ENCODE results near the gene CSF3. TPM values are rescaled to one million over a fixed set of nuclear protein-coding genes. Genes with fewer than 3 reads are reported as not detected.

CSF3 gene
- total RNA-seq, 1 experiment from 2014 or later: not detected

GRCh38 chr17:40063187-40063771 is 48.0 kb downstream of the CSF3 start (continued):
- TF ChIP-seq TCF7 (CRISPR knock-in tag; IDR thresholded peaks at IDR 0.05; ENCODE audit: low read depth) (no peak), GABPB1 (CRISPR knock-in tag; IDR thresholded peaks at IDR 0.05) (peak; percentile 23; the same call in 1 of the 2 replicates), TP53 (CRISPR knock-in tag; IDR thresholded peaks at IDR 0.05) (0 out of 2 replicates have a peak, but pooled peaks have one; percentile 23), ZNF423 (CRISPR knock-in tag; IDR thresholded peaks at IDR 0.05) (peak; percentile 55)

DNA sequence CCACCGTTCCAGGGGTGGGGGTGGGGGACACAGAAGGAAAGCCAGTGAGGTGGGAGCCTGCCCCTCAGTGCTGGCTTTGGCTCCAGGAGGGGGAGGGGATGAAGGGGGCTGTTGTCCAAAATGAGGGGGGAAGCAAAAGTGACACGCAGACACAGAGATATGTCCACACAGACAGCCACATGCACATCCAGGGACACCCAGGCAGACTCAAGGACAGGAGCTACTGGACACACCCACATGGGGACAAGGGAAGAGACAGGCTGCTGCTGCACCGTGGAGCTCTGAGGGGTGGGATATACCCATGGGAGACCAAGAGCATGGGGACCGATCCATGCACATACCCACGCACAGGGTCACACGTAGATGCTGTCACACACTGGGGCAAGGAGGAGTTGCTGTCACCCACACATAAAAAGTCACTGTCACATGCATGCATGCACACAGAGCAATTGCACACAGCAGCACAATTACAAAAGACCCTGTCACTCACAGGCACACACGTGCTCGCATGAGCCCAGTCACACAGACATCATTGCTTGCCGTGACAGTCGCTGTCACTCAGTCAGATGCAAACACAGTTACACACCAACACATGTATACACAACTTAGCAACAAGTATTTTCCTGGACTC is 48.8 kb downstream of the CSF3 start:
- peak overlapping the region; percentile 86 for H3K4me3 Mint-ChIP-seq
- H3K27ac Mint-ChIP-seq: no peak overlapping the region
- H3K36me3 Mint-ChIP-seq: no peaks in the 10 kb centered on the region
- ChIA-PET POLR2A (interaction anchor here (0.8 to 1.1 kb wide), 6 partner anchors 9 to 47 kb away, joined by 3 to 5 read pairs (median 4); partner anchors contain the start of gene MED24), CTCF (interaction anchor here (0.6 to 11.2 kb wide), 16 partner anchors 8 to 441 kb away, joined by 3 to 252 read pairs (median 8); partner anchors contain the start of genes MSL1 and NR1D1)
- peaks cover 65% of the 10 kb centered on the region for H3K4me1 Mint-ChIP-seq
- H3K27me3 Mint-ChIP-seq (ENCODE audit: low read depth): peaks cover 29% of the 10 kb centered on the region
- no peak for DNase-seq (ENCODE audit: low spot score)
- H3K9me3 Mint-ChIP-seq: no peaks in the 10 kb centered on the region
- TF ChIP-seq SP1 (CRISPR knock-in tag; conservative IDR thresholded peaks at IDR 0.05): no peak
- TF ChIP-seq, protein P1, sequence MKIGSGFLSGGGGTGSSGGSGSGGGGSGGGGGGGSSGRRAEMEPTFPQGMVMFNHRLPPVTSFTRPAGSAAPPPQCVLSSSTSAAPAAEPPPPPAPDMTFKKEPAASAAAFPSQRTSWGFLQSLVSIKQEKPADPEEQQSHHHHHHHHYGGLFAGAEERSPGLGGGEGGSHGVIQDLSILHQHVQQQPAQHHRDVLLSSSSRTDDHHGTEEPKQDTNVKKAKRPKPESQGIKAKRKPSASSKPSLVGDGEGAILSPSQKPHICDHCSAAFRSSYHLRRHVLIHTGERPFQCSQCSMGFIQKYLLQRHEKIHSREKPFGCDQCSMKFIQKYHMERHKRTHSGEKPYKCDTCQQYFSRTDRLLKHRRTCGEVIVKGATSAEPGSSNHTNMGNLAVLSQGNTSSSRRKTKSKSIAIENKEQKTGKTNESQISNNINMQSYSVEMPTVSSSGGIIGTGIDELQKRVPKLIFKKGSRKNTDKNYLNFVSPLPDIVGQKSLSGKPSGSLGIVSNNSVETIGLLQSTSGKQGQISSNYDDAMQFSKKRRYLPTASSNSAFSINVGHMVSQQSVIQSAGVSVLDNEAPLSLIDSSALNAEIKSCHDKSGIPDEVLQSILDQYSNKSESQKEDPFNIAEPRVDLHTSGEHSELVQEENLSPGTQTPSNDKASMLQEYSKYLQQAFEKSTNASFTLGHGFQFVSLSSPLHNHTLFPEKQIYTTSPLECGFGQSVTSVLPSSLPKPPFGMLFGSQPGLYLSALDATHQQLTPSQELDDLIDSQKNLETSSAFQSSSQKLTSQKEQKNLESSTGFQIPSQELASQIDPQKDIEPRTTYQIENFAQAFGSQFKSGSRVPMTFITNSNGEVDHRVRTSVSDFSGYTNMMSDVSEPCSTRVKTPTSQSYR (CRISPR knock-in tag; IDR thresholded peaks at IDR 0.05): no peak
- no peak for TF ChIP-seq ZNF396 (CRISPR knock-in tag; IDR thresholded peaks at IDR 0.05; ENCODE audit: borderline replicate concordance)
- no peak for TF ChIP-seq ELF4 (CRISPR knock-in tag; IDR thresholded peaks at IDR 0.05; ENCODE audit: low read depth)
- no peak for TF ChIP-seq SMAD3 (CRISPR knock-in tag; IDR thresholded peaks at IDR 0.05; ENCODE audit: borderline replicate concordance)
- TF ChIP-seq ZBTB43 (CRISPR knock-in tag; IDR thresholded peaks at IDR 0.05): no peak
- TF ChIP-seq, protein P2, sequence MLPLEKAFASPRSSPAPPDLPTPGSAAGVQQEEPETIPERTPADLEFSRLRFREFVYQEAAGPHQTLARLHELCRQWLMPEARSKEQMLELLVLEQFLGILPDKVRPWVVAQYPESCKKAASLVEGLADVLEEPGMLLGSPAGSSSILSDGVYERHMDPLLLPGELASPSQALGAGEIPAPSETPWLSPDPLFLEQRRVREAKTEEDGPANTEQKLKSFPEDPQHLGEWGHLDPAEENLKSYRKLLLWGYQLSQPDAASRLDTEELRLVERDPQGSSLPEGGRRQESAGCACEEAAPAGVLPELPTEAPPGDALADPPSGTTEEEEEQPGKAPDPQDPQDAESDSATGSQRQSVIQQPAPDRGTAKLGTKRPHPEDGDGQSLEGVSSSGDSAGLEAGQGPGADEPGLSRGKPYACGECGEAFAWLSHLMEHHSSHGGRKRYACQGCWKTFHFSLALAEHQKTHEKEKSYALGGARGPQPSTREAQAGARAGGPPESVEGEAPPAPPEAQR (CRISPR knock-in tag; IDR thresholded peaks at IDR 0.05): no peak
- TF ChIP-seq MYBL2 (CRISPR knock-in tag; IDR thresholded peaks at IDR 0.05): no peak
- ATAC-seq: no peak

DNA sequence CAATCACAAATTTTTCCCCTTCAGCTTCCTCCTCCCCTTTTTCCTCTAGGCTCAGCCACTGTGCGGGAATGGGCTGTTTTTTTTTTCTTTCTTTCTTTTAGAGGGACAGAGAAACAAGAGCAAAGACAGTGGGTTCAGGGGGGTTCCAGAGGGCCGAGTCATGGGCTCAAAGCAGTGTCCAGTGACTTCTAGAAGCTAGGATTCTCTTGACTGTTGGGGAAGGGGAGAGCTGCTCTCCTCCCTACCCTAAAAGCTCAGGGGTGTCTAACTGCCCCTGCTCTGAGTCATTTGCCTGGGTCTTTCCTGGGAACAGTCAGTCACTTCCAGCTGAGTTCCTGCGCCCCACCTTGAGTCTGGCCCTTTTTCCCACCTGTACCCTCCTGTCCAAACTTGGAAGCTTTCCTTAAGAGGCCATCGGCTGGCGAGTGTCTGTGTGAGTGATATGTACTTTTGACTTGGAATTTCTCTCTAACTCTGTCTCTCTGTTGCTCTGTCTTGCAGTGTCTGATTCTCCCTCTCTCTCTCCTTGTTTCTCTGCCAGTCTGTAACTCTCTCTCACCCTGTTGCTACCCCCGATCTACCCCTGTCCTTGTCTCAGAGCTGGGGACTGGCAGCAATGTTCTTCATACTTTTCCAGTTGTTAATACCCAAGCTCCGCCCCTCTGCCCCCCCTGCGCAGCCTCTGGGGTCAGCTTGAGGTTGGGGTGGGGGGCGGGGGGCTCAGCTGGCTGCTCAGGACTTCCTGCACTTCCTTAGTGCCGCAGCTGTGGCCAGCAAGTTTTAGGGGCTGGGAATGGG is 49.9 kb downstream of the CSF3 start:
- Mint-ChIP-seq H3K9me3 (no peaks in the 10 kb centered on the region), H3K27ac (no peak overlapping the region), H3K4me3 (peak overlapping the region; percentile 86), H3K36me3 (no peaks in the 10 kb centered on the region), H3K27me3 (ENCODE audit: low read depth) (peaks cover 29% of the 10 kb centered on the region), H3K4me1 (peaks cover 73% of the 10 kb centered on the region)
- no peak for DNase-seq (ENCODE audit: low spot score)
- no peak for ATAC-seq
- TF ChIP-seq RELA (CRISPR knock-in tag; IDR thresholded peaks at IDR 0.05; ENCODE audit: borderline replicate concordance): no peak
- TF ChIP-seq, protein P3, sequence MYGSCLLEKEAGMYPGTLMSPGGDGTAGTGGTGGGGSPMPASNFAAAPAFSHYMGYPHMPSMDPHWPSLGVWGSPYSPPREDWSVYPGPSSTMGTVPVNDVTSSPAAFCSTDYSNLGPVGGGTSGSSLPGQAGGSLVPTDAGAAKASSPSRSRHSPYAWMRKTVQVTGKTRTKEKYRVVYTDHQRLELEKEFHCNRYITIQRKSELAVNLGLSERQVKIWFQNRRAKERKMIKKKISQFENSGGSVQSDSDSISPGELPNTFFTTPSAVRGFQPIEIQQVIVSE (CRISPR knock-in tag; IDR thresholded peaks at IDR 0.05; ENCODE audit: borderline replicate concordance): no peak
- TF ChIP-seq ZNF416 (CRISPR knock-in tag; IDR thresholded peaks at IDR 0.05): no peak
- no peak for TF ChIP-seq GABPB1 (CRISPR knock-in tag; IDR thresholded peaks at IDR 0.05)
- TF ChIP-seq, protein P4, sequence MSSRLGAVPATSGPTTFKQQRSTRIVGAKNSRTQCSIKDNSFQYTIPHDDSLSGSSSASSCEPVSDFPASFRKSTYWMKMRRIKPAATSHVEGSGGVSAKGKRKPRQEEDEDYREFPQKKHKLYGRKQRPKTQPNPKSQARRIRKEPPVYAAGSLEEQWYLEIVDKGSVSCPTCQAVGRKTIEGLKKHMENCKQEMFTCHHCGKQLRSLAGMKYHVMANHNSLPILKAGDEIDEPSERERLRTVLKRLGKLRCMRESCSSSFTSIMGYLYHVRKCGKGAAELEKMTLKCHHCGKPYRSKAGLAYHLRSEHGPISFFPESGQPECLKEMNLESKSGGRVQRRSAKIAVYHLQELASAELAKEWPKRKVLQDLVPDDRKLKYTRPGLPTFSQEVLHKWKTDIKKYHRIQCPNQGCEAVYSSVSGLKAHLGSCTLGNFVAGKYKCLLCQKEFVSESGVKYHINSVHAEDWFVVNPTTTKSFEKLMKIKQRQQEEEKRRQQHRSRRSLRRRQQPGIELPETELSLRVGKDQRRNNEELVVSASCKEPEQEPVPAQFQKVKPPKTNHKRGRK (CRISPR knock-in tag; IDR thresholded peaks at IDR 0.05; ENCODE audit: borderline replicate concordance): no peak
- TF ChIP-seq, protein P5, sequence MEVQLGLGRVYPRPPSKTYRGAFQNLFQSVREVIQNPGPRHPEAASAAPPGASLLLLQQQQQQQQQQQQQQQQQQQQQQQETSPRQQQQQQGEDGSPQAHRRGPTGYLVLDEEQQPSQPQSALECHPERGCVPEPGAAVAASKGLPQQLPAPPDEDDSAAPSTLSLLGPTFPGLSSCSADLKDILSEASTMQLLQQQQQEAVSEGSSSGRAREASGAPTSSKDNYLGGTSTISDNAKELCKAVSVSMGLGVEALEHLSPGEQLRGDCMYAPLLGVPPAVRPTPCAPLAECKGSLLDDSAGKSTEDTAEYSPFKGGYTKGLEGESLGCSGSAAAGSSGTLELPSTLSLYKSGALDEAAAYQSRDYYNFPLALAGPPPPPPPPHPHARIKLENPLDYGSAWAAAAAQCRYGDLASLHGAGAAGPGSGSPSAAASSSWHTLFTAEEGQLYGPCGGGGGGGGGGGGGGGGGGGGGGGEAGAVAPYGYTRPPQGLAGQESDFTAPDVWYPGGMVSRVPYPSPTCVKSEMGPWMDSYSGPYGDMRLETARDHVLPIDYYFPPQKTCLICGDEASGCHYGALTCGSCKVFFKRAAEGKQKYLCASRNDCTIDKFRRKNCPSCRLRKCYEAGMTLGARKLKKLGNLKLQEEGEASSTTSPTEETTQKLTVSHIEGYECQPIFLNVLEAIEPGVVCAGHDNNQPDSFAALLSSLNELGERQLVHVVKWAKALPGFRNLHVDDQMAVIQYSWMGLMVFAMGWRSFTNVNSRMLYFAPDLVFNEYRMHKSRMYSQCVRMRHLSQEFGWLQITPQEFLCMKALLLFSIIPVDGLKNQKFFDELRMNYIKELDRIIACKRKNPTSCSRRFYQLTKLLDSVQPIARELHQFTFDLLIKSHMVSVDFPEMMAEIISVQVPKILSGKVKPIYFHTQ (CRISPR knock-in tag; IDR thresholded peaks at IDR 0.05): no peak
- POLR2A ChIA-PET: interaction anchor here (0.5 to 1.0 kb wide), 5 partner anchors 10 to 51 kb away, joined by 3 to 5 read pairs (median 3); partner anchors contain the start of gene MED24
- CTCF ChIA-PET: interaction anchor here (0.6 to 11.2 kb wide), 15 partner anchors 8 to 485 kb away, joined by 3 to 252 read pairs (median 5); partner anchors contain the start of genes MED24 and WIPF2
